SK-N-SH treated with all-trans-retinoic acid at 6 μM for 48 hours (cell line): ENCODE measurements around the gene IL1RN.

ENCODE experiments used
- TCF4 ChIP-seq: fragments of 250-450 bp; sonication (Bioruptor Pico); IDR thresholded peaks from 2 replicates; pipeline ENCODE4 v1.8.0; 2021; ENCODE audit warnings: mild to moderate bottlenecking, moderate library complexity, borderline replicate concordance
- ZFP30 ChIP-seq: fragments of 450-650 bp; formaldehyde crosslinking; IDR thresholded peaks from 2 replicates; pipeline ENCODE4 v1.5.0; 2022; ENCODE audit warnings: mild to moderate bottlenecking, moderate library complexity
- TF ChIP-seq, protein P1 (sequence below): fragments of 250-450 bp; sonication (Bioruptor Pico); IDR thresholded peaks from 2 replicates; pipeline ENCODE4 v1.5.1; 2020; ENCODE audit warnings: low read depth, mild to moderate bottlenecking, moderate library complexity

DNA sequence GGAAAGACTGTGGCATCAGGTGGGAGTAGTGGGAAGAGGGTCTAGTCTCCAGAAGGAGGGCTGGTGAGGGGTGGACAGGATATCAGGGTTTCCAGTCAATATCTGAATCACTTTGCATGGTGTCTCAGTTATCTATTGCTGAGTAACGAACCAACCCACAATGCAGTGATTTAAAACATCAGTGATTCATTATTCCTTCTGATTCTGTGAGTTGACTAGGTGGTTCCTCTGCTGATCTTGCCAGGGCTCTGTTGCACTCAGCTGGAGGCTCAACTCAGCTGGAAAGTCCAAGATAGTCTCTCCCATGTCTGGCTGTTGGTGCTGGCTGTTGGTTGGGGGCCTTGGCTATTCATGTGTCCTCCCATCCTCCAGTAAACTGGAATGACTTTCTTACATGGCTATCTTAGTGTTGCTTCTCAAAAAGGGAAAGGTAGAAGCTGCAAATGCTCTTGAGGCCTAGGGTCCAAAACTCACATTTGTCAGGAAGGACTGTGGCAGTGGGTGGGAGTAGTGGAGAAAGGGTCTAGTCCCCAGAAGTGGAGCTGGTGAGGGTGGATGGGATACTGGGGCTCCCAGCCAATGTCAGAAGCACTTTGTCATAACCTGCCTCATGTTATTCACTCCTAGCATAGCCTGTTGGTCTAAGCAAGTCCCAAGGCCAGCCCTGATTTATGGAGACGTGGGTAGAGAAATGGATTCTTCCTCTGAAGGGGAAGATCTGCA is 45.7 kb upstream of the IL1RN start:
- TF ChIP-seq, protein P1, sequence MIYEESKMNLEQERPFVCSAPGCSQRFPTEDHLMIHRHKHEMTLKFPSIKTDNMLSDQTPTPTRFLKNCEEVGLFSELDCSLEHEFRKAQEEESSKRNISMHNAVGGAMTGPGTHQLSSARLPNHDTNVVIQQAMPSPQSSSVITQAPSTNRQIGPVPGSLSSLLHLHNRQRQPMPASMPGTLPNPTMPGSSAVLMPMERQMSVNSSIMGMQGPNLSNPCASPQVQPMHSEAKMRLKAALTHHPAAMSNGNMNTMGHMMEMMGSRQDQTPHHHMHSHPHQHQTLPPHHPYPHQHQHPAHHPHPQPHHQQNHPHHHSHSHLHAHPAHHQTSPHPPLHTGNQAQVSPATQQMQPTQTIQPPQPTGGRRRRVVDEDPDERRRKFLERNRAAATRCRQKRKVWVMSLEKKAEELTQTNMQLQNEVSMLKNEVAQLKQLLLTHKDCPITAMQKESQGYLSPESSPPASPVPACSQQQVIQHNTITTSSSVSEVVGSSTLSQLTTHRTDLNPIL (CRISPR knock-in tag): no peak
- no peak for TF ChIP-seq TCF4 (CRISPR knock-in tag)
- no peak for TF ChIP-seq ZFP30
